NCI-H82 (cell line): ENCODE measurements around the gene COL27A1.

Source experiments
- DNase-seq: peaks from one replicate; lab custom pipeline; 2025; lab: John Stamatoyannopoulos, UW

The COL27A1 gene

DNA sequence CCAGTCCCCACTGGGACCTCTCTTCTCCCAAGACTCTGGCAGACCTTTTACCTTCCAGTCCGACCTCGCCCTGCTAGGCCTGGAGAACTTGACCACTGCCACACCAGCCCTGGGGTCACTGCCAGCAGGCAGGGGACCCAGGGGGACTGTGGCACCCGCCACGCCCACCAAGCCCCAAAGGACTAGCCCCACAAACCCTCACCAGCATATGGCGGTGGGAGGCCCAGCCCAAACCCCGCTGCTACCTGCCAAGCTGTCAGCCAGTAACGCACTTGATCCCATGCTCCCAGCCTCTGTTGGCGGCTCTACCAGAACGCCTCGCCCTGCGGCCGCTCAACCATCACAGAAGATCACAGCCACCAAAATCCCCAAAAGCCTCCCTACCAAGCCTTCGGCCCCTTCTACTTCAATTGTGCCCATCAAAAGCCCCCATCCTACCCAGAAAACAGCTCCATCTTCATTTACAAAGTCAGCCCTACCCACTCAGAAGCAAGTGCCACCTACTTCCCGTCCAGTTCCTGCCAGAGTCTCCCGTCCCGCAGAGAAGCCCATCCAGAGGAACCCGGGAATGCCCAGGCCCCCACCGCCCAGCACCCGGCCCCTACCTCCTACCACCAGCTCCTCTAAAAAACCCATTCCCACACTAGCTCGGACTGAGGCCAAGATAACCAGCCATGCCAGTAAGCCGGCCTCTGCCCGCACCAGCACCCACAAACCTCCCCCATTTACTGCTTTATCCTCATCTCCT, 13.1 kb downstream of the COL27A1 start:
- no peak for DNase-seq

DNA sequence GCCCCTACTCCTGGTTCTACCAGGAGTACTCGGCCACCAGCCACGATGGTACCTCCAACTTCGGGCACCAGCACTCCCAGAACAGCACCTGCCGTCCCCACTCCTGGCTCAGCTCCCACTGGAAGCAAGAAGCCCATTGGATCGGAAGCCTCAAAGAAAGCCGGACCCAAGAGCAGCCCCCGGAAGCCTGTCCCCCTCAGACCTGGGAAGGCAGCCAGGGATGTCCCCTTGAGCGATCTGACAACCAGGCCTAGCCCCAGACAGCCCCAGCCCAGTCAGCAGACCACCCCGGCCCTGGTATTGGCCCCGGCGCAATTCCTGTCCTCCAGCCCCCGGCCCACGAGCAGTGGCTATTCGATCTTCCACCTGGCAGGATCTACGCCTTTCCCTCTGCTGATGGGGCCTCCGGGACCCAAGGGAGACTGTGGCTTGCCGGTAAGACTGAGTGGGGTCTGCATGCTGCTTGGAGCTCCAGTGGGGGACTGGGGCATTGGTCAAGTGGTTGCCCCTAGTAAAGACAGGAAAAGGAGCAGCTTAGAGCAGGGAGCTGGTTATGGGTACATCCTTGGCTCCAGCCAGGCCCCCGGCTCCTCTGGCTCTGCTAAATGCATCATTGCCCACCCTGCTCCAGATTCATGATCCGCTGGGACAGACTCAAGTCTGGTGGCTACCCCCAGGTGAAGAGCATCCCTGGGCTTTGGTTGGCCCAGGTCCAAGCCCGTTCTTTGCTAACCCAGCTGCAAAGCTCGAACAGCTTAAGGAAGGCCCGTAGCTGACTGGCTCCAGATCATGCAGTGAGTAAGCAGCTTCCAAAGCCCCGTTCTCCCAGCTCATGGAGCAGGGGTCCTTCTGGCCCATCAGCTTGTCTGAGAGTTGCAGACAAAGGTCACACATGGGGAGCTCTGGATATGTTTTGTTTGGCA, 14.0 kb downstream of the COL27A1 start:
- DNase-seq, result peak; percentile 64

DNA sequence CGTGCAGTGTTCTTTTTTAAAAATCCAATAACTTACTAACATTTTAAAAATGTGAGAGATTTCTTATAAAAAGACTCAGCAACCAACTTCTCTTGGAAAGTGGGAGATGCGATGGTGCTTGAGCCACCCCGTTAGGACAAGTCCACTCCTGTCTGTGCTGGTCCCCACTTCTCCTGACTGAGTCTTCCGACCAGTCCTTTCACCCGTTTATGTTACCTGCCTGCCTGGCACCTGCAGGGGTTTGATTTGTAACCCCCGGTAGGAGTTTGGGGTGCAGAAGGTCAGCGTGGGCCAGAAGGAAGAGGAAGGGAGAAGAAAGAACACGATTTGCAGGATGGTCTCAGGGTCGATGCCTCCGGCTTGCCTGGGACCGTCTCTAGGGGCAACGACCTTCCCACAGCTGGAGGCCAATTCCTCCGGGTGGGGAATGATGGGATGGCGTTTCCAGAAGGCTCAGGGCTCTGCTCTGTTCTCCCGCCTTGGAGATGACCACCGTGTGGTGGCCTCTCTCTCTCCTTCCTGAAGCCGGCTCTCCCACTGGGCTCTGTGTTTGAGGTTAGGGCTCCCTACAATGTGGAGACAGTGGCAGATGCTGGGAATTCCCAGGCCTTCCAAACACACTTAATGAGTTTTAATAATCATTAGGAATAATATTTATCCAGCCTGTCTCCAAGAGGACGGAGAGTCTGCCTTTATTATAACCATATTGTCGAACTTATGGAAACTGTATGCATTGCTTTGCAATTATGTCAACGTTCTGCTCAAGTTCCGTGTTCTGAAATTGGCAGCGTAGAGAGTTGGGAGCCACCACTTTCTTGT, 14.8 kb downstream of the COL27A1 start:
- DNase-seq, result no peak

DNA sequence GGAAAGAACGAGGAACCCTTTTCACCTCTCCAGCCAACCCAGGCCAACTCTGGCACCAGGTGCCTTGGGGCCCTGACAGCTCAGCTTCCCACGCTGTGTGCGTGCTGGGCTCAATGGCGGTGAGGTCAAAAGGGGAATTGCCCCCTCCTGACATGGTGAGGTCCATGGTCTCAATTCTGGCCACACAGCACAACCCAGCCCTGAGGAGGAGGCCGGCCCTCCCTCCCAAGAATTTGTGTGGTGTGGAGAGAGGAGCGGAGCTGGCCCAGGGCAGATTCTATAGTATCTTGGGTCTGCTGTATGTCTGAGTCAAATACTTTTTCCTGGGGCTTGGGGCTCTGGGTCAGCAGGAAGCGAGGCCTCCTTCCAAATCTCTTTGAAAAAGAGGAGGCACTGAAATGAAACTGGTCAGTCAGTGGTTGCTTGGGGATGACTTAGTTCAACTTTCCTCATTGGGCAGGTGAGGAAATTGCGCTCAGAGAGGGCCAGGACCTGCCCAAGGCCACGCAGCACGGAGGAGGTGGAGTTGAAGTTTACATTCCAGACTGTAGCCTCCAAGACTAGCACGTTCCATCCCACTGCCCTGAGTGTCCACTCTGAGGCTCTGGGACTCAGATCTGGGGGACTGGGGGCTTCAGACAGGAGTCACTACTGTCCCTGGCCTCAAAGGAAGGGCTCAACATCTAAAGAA, 15.6 kb downstream of the COL27A1 start:
- DNase-seq, result no peak

DNA sequence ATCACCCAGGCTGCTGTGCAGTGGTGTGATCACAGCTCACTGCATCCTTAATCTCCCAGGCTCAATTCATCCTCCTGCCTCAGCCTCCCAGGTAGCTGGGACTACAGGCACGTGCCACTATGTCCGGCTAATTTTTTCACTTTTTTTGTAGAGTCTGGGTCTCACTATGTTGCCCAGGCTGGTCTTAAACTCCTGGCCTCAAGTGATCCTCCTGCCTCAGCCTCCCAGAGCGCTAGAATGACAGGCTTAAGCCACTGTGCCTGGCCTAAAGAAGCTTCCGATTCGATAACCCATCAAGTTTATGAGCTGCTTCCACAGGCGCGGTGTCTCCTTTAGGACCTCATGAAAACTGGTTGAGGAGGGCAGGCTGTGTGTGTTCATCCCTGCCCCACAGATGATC, 16.2 kb downstream of the COL27A1 start:
- no peak for DNase-seq

DNA sequence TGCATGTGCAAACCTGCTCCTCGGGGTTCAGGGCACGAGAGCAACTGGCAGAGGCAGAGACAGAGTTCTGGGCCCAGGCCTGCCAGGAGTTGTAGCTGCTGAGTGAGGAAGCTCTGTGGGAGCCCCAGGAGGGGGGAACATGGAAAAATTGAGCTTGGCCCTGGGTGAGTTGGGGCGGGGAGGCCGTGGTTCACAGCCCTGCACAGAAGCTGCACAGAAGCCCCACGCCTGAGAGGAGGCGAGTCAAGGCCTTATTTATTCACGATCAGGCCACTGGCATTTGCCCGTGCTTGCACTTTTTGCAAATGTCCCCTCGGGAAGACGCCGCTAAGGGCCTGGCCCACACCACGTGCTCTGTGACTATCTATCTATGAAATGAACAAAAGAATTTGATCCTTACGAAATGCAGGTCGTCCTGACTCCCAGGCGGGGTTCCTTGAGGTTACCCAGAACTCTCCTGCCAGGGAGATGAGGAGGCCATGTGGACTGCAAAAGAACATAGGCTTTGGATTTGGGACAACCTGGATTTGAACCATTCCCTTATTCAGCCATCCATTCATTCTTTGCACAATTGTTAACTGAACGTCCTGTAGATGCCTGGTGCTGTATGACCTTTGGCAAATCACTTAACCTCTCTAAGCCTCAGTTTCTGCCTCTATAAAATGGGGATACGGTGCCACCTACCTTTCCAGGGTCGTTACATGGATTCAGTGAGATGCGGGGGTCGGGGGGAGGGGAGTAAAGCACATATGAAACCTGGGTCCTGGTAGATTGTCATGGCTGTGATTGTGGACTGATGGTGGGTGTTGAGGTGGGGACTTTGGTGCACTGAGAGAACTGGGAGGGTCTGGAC, 17.9 kb downstream of the COL27A1 start:
- DNase-seq, result no peak

DNA sequence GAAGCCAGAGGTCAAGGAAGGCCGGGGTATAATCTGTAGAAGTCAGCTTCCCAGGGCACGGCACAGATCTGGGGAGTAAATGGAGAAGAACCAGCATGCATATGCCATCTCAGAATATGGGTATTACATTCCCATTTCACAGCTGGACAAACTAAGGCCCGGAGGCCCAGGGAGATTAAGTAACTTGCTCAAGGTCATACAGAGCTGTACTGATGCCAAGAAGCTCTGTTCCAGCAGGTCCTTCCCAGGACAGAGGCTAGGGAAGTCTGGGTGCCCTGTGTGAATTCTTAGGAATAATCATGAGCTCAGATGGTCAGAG, 19.2 kb downstream of the COL27A1 start:
- no peak for DNase-seq

DNA sequence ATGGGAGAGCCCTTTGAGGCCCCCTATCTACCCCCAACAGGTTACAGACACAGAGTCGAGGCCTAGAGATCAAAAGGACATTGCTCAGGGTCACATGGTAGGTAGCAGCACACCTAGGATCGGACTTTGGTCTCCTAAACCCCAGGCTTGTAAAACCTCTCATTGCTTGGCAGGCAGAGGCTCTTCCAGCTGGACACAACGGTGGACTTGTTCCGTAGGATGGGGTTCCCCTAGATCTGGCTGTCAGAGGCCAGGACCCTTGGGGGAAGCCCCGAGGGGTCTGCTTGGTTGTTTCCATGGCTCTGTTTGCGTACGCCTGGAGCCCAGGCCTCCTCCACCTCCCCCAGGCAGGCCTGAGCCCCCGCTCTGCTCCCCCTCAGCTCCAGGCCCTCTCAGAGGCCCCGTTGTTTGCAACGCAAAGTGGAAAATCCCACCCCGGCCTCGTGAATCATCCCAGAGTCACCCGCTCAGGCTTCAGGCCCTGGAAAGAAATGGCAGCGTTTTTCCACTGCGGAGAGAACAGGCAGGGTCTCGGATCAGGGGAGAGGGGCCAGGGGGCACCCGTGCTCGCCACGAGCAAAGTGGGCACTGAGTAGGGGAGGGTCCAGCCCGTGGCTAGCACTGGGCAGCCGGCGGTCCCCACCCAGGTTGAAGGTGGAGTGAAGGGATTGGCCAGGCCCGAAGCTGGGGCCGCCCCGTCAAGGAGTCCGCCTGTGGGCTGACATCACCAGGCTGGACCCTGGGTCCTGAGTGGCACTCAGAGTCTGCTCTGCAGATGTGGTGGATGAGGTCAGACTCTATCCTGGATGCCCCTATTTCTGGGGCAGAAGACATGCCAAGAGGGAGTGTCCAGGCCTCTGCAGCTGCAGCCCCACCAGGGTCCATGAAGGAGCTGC, 19.8 kb downstream of the COL27A1 start:
- DNase-seq, result no peak

DNA sequence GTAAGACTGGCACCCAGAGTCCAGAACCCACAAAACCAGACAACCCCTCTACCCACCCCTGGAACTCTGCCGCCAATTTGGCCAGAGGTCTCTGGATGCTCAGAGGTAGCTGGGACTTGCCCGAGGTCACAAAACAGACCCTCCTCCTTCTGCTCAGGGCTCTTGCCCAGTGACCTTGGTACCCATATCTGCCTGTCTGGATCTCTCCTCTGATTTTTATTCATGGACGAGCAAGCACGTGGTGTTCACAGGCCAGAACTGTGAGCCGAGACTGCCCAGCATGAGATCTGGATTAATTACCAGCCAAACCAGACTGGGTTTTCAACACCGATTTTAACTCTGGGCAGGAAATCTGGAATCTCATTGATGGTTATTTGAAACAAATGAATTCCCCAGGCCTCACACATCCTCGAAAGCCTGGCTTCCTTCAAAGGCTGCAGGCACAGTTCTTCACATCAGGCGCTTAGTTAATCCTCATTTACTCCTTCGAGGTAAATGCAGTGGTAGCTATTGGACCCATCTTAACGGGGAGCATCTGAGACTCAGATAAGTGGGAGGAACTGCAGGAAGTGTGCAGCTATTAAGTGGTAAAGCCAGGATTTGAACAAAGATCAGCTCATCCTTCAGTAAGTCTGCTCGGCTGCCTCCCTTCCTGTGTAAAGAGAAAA, 21.4 kb downstream of the COL27A1 start:
- DNase-seq, result peak; percentile 46

DNA sequence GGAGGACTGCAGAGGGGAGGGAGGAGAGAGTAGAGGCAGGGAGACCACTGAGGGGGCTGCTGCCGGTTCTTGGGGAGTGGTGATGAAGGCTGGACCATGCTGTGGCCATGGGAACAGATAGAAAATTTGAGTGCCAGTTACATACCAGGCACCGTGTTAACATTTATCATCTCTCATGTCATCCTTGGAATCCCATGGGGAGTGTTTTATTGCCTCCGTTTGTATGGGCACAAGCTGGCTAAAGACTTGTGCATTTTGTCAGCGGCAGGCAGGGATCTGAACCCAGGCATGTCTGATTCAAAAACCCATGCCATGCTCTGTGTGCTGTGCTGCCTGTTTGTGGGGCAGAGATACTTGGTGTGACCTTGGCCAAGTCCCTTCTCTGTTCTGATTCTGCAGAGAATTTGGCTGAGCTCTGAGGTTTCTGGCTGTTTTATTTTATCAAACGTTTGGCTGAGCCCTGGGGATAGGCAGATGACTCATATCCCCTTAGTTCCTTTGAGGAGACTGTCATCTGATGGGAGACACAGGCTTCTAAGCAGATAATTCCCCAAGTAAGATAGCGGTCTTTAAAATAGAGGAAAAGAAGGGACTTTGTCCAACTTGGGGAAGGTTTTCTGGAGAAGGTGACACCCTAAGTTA, 22.2 kb downstream of the COL27A1 start:
- no peak for DNase-seq

DNA sequence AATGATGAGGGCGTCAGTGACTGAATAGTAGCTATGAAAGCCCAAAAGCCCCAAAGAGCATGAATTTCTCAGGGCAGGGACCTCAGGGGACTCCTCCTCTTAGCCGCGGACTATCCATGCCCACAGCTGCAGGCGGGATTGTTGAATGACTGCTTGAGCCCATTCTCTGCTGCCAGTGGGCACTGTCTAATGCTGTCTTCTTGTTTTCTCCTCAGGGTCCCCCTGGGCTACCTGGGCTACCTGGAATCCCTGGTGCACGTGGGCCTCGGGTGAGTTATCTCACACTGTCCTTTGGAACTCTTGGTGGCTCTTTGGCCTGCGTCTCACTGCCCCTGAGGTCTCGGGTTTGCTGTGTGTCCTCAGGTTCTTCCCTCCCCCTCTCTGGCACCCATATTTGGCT, 22.7 kb downstream of the COL27A1 start:
- no peak for DNase-seq

DNA sequence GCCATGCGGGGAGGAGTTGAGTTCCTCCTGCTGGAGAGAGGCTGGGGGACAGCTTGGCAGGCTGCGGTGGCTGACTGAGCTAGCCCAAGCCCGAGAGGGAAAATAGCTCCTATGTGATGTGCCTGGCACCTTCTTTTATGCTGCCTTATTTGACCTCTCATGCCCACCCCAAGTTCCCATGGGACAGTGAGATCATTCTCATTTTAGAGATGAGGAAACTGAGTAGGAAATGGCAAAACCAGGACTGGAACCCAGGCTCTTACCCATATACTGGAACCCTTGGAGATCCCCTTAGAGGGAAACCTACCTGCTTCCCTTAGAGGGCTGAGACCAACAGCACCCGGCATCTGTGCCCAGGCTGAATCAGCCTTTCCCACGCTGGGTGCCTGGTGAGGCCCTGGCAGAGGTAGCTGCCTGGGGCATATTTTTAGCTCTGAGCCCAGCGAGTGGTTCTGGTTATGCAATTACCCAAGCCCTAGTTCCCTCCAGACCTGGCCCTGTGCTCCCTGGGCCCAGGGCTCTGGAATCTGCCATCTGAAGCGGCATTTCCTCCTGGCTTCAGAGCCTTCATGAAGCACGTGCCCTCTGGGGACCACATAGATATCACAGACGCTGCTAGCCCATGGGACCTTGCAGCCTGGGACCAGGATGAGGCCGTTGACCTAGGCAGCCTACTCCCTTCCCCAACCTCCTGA, 23.6 kb downstream of the COL27A1 start:
- DNase-seq, result no peak

DNA sequence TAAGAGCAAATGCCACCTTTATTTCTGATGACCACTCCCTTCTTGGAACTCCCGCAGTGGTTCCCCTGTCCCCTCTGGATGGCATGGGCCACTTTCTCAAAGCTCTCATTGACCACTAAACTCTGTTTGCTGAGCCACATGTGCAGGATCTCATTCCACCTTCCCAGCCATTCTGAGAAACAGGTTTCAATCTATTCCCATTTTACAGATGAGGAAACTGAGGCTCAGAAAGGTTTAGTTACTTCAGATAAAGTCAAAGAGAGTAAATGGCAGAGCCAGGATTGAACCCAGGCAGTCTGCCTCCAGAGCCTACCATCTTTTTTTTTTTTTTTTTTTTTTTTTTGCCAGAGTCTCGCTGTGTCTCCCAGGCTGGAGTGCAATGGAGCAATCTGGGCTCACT, 24.2 kb downstream of the COL27A1 start:
- DNase-seq, result no peak

DNA sequence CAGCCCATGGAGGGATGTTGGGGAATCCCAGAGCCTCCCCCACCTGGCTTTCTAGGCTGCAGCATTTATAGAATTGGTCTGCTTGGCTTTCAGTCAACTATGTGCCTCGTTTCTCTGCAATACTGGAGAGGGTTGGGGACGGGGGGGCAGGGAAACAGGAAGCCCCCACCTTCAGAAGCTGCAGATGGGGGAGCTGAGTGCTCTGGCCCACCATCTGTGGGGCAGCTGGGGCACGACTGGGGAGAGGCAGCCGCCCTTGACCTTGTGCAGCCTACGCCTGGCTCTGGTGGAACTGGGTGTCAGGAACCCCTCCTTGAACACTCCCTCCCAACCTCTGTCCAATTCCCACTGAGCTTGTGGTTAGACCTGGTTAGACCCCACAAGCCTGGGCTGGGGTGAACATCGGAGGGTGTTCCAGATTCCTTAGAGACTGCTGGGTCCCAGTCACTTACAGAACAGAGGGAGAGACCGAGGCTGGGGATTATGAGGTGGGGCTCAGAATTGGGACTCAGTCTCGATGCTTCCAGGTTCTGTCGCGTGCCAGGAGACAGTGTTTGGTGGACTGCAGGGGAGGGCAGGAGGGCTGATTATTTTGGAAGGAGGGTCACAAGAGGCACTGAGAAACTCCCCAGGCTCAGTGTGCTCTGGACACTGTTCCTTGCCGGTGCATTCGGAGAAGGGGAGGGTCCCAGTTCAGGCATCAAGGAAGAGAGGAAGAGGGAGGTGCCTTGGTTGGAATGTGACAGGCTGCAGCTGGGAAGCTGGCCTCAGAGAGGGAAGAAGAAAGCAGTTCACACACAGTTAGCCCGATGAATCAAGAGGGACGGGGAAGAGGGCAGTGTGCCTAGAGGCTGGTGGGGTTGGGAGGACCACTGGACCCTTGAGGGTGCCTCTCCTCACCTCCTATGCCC, 25.6 kb downstream of the COL27A1 start:
- no peak for DNase-seq

DNA sequence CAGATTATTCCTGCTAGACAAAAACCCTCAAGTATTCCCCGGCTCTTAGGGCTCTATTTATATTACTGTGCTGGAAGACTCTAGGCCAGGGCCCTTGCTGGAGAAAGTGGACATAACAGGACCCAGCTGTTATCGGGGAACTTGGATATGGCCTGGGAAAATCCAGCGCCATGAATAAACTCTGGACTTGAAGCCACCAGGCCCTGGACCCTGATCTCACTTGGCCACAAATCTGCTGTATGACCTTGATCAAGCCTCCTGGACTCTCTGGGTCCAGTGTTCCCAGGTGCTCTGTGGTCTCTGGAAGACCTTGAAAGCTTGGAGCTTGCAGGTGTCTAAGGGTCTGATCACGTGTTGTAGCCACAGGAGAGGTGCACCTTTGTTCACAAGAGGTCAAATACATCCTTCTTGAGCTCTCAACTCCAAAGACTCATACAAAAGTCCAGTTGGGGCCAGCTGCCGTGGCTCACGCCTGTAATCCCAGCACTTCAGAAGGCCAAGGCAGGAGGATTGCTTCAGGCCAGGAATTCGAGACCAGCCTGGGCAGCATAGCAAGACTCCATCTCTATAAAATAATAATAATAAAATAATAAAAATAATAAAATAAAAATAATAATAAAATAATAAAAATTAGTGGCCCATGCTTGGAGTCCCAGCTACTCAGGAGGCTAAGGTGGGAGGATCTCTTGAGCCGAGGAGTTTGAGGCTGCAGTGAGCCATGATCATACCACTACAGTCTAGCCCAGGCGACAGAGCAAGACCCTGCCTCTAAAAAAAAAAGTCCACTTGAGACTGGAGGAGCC, 26.5 kb downstream of the COL27A1 start:
- no peak for DNase-seq

DNA sequence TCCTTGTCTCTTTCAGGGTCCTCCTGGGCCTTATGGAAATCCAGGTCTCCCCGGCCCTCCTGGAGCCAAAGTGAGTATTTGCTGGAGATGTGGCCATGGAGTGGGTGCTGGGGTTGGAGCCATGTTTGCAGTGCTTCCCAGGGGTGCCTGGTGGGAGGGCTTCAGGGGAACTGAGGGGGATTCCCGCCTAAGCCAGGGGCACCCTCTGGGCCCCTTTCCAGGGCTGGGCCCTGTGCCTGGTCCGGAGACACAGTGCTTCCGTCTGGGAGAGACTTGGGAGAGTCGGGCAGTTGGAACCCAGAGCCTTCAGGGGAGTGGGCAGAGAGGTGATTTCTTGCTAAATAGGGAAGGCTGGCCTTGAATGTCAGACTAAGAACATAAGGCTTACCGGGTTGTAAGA, 27.7 kb downstream of the COL27A1 start:
- DNase-seq, result no peak
